HG02642 (cell line): ENCODE data around the gene SYT15.
"Not testable (repeated sequence)": the region's sequence is repeated elsewhere in the genome, so short reads cannot be mapped to it uniquely, and the experiment has no call there.

Experiments used
- ATAC-seq: cut with Tn5 transposase; IDR thresholded peaks from one replicate; pipeline ENCODE4 v1.9.1; 2021; ENCODE audit warnings: mild to moderate bottlenecking; ENCODE audit not compliant: unreplicated experiment, poor library complexity

SYT15 gene

GRCh38 chr10:46578474-46579178 is at the start of gene SYT15:
Gene SYT15, plus strand, starts transcription at chr10:46579128. Its CDS starts 41 bp downstream, at chr10:46579169.
- not testable (repeated sequence) for ATAC-seq

- not testable (repeated sequence) for ATAC-seq
These were observed 49.2 kb upstream of the SYT15 start for GRCh38 chr10:46529742-46530141.

GRCh38 chr10:46530249-46531186 is 48.4 kb upstream of the SYT15 start:
- ATAC-seq = no peak

DNA sequence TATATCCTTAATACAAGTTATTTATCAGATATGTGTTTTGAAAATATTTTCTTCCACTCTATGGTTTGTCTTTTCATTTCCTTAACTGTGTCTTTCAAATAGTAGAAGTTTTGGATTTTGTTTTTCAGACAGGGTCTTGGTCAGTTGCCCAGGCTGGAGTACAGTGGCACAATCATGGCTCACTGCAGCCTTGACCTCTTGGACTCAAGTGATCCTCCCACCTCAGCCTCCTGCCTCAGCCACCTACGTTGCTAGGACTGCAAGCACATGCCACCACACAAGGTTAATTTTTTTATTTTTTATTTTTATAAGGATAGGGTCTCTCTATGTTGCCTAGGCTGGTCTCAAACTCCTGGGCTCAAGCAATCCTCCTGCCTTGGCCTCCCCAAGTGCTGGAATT is 46.7 kb upstream of the SYT15 start:
- not testable (repeated sequence) for ATAC-seq

GRCh38 chr10:46534828-46535524 is 44.0 kb upstream of the SYT15 start:
- ATAC-seq = no peak

GRCh38 chr10:46536171-46536570 is 42.8 kb upstream of the SYT15 start:
- ATAC-seq = no peak

- no peak for ATAC-seq
These were observed 42.1 kb upstream of the SYT15 start for GRCh38 chr10:46536781-46537180.

GRCh38 chr10:46537309-46537708 is 41.6 kb upstream of the SYT15 start:
- no peak for ATAC-seq

DNA sequence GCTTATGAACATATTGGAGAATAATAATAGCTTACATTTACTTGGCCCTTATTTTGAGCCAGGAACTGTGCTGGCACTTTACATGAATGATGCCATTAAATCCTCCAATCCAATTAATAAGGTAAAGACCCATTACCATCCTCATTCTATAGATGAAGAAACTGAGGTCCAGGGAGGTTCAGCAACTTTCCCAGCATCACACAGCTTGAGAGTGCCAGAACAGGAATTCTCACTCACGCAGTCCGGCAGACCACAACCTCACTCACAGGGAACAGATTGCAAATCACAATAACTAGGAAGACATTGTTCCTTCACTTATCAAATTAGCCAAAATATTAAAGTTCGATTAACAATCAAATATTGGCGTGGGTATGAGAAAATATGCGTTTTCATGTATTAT is 40.8 kb upstream of the SYT15 start:
- ATAC-seq = no peak

DNA sequence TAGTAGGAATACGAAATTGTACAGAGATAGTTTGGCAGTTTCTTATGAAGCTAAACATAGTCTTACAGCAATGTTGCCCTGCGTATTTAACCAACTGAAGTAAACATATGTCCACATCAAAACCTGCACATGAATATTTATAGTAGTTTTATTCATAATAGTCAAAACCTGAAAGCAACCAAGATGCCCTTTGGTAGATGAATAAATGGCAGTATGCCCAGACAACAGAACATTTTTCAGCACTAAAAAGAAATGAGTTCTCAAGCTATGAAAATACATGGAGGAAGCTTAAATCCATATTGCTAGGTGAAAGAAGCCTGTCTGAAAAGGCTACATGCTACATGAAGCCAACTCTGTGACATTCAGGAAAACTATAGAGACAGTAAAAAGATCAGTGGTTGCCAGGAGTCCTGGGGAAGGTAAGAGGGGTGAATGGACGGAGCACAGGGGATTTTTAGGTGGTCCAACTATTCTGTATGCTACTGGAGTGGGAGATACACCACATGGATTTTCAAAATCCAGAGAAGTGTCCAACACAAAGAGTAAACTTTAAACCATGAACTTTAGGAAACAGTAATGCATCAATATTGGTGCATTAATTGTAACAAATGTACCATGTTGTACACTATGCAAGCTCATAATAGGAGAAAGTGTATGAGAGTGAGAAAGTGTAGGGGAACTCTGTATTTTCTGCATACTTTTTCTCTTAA is 40.1 kb upstream of the SYT15 start:
- no peak for ATAC-seq

GRCh38 chr10:46539596-46540411 is 39.1 kb upstream of the SYT15 start:
- ATAC-seq = no peak

DNA sequence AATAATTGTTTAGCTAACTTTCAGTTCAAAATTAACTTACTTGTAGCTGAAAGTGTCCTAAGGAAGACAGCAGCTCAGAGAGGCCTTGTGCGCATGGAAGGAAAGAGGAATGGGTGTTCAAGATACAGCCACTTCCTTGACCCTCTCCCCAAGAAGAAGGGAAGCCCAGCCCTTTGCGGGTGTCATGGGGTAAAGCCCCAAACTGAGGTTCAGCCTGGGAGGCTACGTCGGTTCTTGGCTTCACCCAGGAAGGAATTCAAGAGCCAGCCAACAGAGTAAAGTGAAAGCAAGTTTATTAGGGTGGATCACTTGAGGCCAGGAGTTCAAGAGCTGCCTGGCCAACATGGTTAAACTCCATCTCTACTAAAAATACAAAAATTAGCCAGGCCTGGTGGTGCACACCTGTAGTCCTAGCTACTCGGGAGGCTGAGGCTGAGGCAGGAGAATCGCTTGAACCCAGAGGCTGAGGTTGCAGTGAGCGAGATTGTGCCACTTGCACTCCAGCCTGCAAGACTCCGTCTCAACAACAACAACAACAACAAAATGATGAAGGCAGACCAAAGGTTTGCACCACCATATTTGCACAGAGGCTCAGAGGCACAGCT is 38.4 kb upstream of the SYT15 start:
- no peak for ATAC-seq

- ATAC-seq = no peak
These were observed 37.8 kb upstream of the SYT15 start for GRCh38 chr10:46541017-46541661.

DNA sequence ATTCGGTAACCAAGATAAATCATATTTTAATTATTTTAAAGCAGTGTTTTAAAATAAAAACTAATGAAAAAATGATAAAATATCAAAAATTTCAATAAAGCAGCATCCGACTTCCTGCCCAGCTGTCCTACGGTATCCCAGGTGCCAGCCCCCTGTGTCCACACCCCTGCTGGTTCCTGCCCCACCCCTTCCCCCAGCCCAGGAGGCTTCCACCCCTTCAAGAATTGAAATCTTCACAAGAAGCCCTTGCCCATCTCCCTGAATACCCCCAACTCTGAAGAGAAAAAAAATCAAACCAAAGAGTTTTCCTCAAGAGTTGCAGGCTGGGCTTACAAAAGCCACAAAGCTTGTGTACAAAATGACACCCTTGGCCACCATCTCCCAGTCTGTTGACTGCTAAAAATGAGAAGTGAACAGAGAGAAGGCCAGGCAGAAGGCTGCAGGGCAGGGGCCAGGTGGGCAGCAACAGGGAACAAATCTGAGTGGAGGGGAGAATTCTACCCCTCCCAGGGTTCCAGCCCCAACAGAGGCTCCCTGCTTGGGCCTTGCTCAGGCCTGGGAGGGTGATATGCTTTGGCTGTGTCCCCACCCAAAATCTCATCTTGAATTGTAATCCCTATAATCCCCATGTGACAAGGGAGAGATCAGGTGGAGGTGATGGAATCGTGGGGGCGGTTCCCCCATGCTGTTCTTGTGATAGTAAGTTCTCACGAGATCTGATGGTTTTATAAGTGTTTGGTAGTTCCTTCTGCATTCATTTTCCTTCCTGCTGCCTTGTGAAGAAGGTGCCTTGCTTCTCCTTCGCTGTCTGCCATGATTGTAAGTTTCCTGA is 37.0 kb upstream of the SYT15 start:
- no peak for ATAC-seq

GRCh38 chr10:46542567-46543465 is 36.1 kb upstream of the SYT15 start:
- no peak for ATAC-seq

GRCh38 chr10:46543466-46544377 is 35.2 kb upstream of the SYT15 start:
- no peak for ATAC-seq
